Astrocyte (in vitro differentiated cells and primary cell): ENCODE results near the gene GMDS.

Experiments used
- EZH2 ChIP-seq: IDR thresholded peaks from 2 replicates; pipeline ENCODE4 v1.6.1; 2012; ENCODE audit warnings: mild to moderate bottlenecking, low read length, inconsistent platforms; ENCODE audit not compliant: insufficient read depth
- TF ChIP-seq, protein P1 (sequence below): IDR thresholded peaks from 2 replicates; pipeline ENCODE4 v1.5.1; 2011; ENCODE audit warnings: low read depth, mild to moderate bottlenecking, inconsistent platforms, low read length, moderate library complexity; ENCODE audit not compliant: insufficient read depth

- TF ChIP-seq, protein P1, sequence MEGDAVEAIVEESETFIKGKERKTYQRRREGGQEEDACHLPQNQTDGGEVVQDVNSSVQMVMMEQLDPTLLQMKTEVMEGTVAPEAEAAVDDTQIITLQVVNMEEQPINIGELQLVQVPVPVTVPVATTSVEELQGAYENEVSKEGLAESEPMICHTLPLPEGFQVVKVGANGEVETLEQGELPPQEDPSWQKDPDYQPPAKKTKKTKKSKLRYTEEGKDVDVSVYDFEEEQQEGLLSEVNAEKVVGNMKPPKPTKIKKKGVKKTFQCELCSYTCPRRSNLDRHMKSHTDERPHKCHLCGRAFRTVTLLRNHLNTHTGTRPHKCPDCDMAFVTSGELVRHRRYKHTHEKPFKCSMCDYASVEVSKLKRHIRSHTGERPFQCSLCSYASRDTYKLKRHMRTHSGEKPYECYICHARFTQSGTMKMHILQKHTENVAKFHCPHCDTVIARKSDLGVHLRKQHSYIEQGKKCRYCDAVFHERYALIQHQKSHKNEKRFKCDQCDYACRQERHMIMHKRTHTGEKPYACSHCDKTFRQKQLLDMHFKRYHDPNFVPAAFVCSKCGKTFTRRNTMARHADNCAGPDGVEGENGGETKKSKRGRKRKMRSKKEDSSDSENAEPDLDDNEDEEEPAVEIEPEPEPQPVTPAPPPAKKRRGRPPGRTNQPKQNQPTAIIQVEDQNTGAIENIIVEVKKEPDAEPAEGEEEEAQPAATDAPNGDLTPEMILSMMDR, result no peak
- TF ChIP-seq EZH2, result no peak
Measured at GRCh38 chr6:2204272-2204671, 41.1 kb downstream of the GMDS start.
